ENCODE data around the gene CYLD.

The CYLD gene

DNA sequence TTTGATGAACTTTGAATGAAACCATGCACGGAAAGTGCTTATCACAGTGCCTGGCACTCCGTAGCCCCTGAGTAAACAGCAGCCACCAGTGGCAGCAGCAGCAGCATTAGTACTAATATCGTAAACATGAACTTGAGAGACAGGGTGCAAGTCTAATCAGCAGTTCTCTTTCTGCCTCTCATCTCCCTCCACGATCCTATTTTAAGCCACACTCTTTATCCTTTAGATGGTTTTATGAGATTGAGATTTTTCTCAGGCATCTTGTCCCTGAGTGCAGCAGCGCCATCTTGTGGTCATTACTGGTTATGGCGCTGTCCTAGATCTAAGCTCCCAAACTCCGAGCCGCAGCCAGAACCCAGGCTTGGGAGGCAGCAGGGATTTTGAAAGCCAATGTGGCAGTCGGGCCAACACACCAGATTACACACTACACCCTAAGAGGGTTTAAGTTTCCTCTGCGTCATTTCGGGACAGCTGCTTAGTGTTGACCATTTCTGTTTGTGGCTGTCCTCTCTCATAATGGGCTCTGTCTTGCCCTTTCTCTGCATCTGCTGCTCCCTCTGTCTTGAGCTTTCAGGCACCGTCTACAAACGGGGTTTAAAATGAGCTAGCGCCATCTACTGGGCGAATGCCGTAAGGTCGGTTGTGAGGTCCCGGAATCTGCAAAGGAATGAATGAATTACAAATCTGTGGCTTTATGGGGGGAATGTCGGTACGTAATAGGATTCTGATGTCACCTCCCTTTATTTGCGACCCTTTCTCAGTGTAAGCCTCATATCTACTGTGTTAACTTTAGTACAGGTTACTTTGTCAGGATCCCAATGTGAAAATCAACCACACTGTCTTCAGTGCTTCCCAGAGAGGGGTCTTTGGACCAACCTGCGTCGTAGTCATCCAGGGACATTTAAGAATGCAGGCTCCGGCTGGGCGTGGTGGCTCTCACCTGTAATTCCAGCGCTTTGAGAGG is 64.5 kb downstream of the CYLD start:
- peak; percentile 90 for DNase-seq (ENCODE audit: low read depth)
- TF ChIP-seq, protein P1, sequence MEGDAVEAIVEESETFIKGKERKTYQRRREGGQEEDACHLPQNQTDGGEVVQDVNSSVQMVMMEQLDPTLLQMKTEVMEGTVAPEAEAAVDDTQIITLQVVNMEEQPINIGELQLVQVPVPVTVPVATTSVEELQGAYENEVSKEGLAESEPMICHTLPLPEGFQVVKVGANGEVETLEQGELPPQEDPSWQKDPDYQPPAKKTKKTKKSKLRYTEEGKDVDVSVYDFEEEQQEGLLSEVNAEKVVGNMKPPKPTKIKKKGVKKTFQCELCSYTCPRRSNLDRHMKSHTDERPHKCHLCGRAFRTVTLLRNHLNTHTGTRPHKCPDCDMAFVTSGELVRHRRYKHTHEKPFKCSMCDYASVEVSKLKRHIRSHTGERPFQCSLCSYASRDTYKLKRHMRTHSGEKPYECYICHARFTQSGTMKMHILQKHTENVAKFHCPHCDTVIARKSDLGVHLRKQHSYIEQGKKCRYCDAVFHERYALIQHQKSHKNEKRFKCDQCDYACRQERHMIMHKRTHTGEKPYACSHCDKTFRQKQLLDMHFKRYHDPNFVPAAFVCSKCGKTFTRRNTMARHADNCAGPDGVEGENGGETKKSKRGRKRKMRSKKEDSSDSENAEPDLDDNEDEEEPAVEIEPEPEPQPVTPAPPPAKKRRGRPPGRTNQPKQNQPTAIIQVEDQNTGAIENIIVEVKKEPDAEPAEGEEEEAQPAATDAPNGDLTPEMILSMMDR (IDR thresholded peaks at IDR 0.05; ENCODE audit: insufficient read depth, low read depth, low read length, missing control alignments): peak; percentile 75
- H3K4me3 ChIP-seq (ENCODE audit: low read length): peak overlapping the region; percentile 20

DNA sequence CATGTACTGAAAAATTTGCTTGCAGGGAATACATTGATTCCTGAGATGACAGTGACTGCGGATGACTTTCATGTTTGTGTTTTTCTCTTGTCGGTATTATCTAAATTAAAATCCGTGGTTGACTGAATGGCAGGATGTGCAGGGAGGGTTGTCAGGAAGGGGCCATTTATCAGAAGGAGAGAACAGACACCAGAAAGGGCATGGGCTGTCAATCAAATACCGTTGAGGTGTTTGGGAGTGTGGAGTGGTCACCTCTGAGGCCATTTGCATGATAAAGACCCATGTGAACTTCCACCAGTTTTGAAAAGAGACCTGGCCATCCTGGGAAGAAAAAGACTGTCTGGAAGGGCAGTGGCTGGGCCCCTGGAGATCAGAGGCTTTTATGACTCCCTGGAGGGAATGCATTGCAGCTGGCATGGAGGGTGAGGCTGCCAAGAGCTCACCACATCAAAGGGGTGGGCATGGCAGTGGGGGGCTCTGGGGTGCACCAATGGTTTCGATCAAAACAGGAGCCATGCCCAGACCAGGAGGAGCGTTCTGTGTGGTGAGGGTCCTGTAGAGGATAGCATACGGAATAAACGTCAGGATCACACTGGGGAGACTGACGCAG is 67.1 kb downstream of the CYLD start:
- TF ChIP-seq, protein P1 (IDR thresholded peaks at IDR 0.05; ENCODE audit: insufficient read depth, low read depth, low read length, missing control alignments): no peak
- H3K4me3 ChIP-seq (ENCODE audit: low read length): no peak overlapping the region
- DNase-seq (ENCODE audit: low read depth): no peak

DNA sequence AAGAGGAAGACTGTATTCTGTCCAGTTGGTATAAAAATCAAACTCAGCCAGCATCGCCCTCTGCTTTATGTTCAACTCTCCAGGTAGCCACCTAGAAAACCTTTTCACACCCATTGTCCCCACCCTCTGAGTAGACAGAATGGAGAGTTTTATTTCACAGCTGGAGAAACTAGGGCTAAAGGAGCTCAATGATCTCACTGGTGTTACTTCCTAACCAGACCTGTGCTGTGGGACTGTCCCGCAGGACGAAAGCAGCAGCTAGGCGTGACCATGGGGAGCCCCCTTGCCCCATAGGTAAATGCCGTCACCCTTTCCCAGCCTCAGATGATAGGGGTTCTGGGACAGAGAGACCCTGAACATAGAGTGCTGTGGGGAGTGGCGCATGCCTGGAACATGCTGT is 67.7 kb downstream of the CYLD start:
- TF ChIP-seq, protein P1 (IDR thresholded peaks at IDR 0.05; ENCODE audit: insufficient read depth, low read depth, low read length, missing control alignments): no peak

DNA sequence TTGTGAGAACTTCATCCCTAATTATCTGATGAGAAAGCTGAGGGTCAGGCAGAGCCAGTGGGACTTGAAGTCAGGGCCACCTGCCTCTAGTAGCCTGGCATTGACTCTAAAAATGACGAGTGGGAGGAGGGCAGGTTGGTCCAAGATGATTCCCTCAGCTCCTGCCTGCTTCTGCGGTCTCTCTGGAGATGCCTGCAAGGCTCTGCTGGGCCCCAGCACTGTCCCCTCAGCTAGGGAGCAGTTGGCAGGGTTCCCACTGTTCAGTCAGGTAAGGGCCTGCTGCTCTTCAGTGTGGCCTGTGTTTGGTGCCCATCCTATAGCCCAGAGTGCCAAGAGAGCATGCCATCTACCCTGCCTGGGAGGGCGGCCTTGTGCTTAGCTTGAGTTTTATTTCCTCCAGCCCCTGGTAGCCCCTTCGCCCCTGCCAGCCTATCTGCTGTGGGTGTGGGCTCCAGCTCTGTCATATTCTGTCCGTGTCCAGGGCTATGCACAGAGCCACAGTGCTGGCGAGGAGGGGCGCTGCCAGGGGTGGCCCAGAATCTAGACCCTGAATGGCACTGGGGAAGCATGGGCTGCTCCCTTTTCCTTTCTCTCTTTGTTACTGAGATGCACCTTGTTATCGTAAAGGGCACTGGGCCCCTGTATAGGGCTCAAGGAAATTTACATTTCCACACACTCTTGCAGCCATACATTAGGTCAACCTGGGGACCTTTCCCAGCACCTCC is 68.5 kb downstream of the CYLD start:
- no peak overlapping the region for H3K4me3 ChIP-seq (ENCODE audit: low read length)
- no peak for DNase-seq (ENCODE audit: low read depth)
- TF ChIP-seq, protein P1 (IDR thresholded peaks at IDR 0.05; ENCODE audit: insufficient read depth, low read depth, low read length, missing control alignments): no peak

More for the DNA sequence above, 67.7 kb downstream of the CYLD start:
- DNase-seq (ENCODE audit: low read depth): no peak
- no peak overlapping the region for H3K4me3 ChIP-seq (ENCODE audit: low read length)

DNA sequence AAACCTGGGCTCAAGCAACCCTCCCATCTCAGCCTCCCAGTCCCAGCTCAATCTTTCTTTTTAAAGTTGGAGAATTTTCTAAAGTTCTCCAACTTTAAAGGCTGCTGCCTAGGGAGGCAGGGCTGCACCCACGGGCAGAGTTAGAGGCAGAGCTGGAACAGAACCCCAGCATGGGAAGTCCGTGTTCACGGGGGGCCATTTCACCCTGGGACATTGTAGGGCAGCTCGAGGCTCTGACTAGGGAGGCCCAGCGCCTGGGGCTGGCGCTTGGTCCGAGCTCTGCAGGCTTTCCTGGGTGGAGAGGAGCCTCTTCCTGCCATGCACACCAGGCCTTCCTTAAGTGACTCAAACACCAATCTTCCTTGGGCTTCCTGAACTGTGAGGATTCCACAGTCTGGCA is 70.2 kb downstream of the CYLD start:
- TF ChIP-seq, protein P1 (IDR thresholded peaks at IDR 0.05; ENCODE audit: insufficient read depth, low read depth, low read length, missing control alignments): no peak
- DNase-seq (ENCODE audit: low read depth): no peak
- H3K4me3 ChIP-seq (ENCODE audit: low read length): no peak overlapping the region

DNA sequence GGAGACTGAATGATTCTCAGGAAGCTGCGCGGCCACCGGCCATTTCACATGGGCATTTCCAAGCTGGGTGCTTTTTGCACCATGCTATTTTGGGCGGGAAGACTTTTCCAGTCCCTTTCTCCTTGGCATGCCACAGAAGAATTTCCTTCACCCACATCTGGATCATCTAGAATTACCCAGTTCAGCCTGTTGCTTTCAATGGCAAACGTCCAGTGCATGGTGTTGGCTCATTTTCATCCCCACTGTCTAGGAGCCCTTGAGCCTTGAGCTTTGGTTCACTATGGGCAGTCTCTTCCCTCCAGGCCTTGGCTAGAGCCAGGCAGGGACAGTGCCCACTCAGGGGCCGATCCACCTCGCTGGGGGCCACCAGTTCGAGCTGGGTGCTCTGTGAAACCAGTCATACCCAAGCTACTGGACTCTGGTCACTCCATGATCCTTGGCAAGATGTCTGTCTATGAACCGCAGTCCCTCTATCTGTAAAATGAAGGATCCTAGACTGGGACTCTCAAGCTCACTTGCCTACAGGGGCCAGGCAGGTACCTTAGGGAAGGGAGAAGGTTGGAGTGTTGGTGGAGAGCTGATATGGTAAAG is 71.1 kb downstream of the CYLD start:
- H3K4me3 ChIP-seq (ENCODE audit: low read length): no peak overlapping the region
- no peak for DNase-seq (ENCODE audit: low read depth)
- TF ChIP-seq, protein P1 (IDR thresholded peaks at IDR 0.05; ENCODE audit: insufficient read depth, low read depth, low read length, missing control alignments): no peak
